ENCODE data around the gene KCNIP4.

- no peak for TF ChIP-seq POLR2AphosphoS2 (IDR thresholded peaks at IDR 0.05; ENCODE audit: low read depth, low read length)
- TF ChIP-seq CEBPB (IDR thresholded peaks at IDR 0.05; ENCODE audit: borderline replicate concordance in 1 of 2, low read depth in 2 of 2, low read length in 2 of 2), result no peak
- TF ChIP-seq ZBTB33 (IDR thresholded peaks at IDR 0.05), result no peak
- no peak for TF ChIP-seq ZNF207 (IDR thresholded peaks at IDR 0.05; ENCODE audit: borderline replicate concordance)
- TF ChIP-seq CTCF (IDR thresholded peaks at IDR 0.05 in 2 of 3, conservative IDR thresholded peaks at IDR 0.05 in 1 of 3; ENCODE audit: control insufficient read depth in 2 of 3, extremely low read depth in 1 of 3, insufficient read depth in 1 of 3, low read depth in 3 of 3, low read length in 3 of 3), result no peak
- no peak for TF ChIP-seq SP1 (IDR thresholded peaks at IDR 0.05; ENCODE audit: low read depth, low read length)
- no peak for TF ChIP-seq RAD21 (IDR thresholded peaks at IDR 0.05; ENCODE audit: insufficient read depth, low read depth, low read length)
- no peak for TF ChIP-seq DPF2 (IDR thresholded peaks at IDR 0.05)
- no peak for TF ChIP-seq YBX1 (IDR thresholded peaks at IDR 0.05)
- no peak for TF ChIP-seq ATF3 (IDR thresholded peaks at IDR 0.05; ENCODE audit: borderline replicate concordance, extremely low read depth, low read depth, low read length)
- no peak for TF ChIP-seq PRDM15 (CRISPR knock-in tag; IDR thresholded peaks at IDR 0.05)
- TF ChIP-seq CEBPZ (IDR thresholded peaks at IDR 0.05; ENCODE audit: low read depth, low read length), result no peak
- no peak for TF ChIP-seq POLR2A (IDR thresholded peaks at IDR 0.05; ENCODE audit: low read depth, low read length)
- TF ChIP-seq SMC3 (IDR thresholded peaks at IDR 0.05; ENCODE audit: borderline replicate concordance, low read length), result no peak
Measured at GRCh38 chr4:20995610-20996009, 953.0 kb downstream of the KCNIP4 start.

Data from GM12878 (cell line).